Loucy (cell line): ENCODE results near the gene XRCC5.

Experiments
- H2AFZ ChIP-seq: fragments of 200-600 bp; sonication (generic); 2 replicates; pipeline ENCODE4 v1.6.0; 2016; ENCODE audit warnings: antibody characterized with exemption, mild to moderate bottlenecking, low read length, moderate library complexity
- H3F3A ChIP-seq: fragments of 200-600 bp; 2 replicates; pipeline ENCODE4 v1.6.0; 2016; ENCODE audit warnings: antibody characterized with exemption, low read depth, mild to moderate bottlenecking
- H3K27me3 ChIP-seq: fragments of 200-600 bp; sonication (generic); 2 replicates; pipeline ENCODE4 v1.6.1; 2014; ENCODE audit warnings: low read length, mild to moderate bottlenecking; ENCODE audit not compliant: insufficient read depth, poor library complexity, severe bottlenecking
- H3K36me3 ChIP-seq: fragments of 200-600 bp; sonication (generic); 2 replicates; pipeline ENCODE4 v1.6.1; 2016; ENCODE audit warnings: low read length; ENCODE audit not compliant: insufficient read depth
- H3K4me1 ChIP-seq: fragments of 200-600 bp; sonication (generic); 2 replicates; pipeline ENCODE4 v1.5.1; 2014; ENCODE audit warnings: low read length, mild to moderate bottlenecking; ENCODE audit not compliant: insufficient read depth, poor library complexity, severe bottlenecking
- H3K4me2 ChIP-seq: fragments of 200-600 bp; sonication (generic); 2 replicates; pipeline ENCODE4 v1.6.0; 2014; ENCODE audit warnings: antibody characterized with exemption, low read length, low read depth, mild to moderate bottlenecking; ENCODE audit not compliant: poor library complexity, severe bottlenecking
- H3K4me3 ChIP-seq: fragments of 200-600 bp; sonication (generic); 2 replicates; pipeline ENCODE4 v1.5.1; 2014; ENCODE audit warnings: low read length, mild to moderate bottlenecking, mixed read lengths; ENCODE audit not compliant: poor library complexity, severe bottlenecking
- H3K79me2 ChIP-seq: fragments of 200-600 bp; sonication (generic); 2 replicates; pipeline ENCODE4 v1.6.1; 2014; ENCODE audit warnings: low read length; ENCODE audit not compliant: insufficient read depth
- H3K9ac ChIP-seq: fragments of 200-600 bp; sonication (generic); 2 replicates; pipeline ENCODE4 v1.6.0; 2014; ENCODE audit warnings: mild to moderate bottlenecking, low read depth, low read length, moderate library complexity; ENCODE audit not compliant: poor library complexity, severe bottlenecking
- H3K9me2 ChIP-seq: fragments of 200-600 bp; sonication (generic); replicated peaks from 2 replicates; pipeline ENCODE4 v1.6.1; 2016; ENCODE audit warnings: low read depth, low read length, mixed read lengths
- H3K9me3 ChIP-seq: fragments of 200-600 bp; sonication (generic); 2 replicates; pipeline ENCODE4 v1.6.1; 2014; ENCODE audit warnings: mild to moderate bottlenecking, antibody characterized with exemption, low read length, low read depth; ENCODE audit not compliant: insufficient read depth
- H4K20me1 ChIP-seq: fragments of 200-600 bp; sonication (generic); 2 replicates; pipeline ENCODE4 v1.6.0; 2014; ENCODE audit warnings: antibody characterized with exemption, low read length, mild to moderate bottlenecking; ENCODE audit not compliant: insufficient read depth, poor library complexity, severe bottlenecking
- CTCF ChIP-seq: fragments of 200-600 bp; sonication (generic); conservative IDR thresholded peaks from 2 replicates; pipeline ENCODE4 v1.5.1; 2014; ENCODE audit warnings: mild to moderate bottlenecking, antibody characterized with exemption, low read length
- EZH2phosphoT487 ChIP-seq: fragments of 200-600 bp; IDR thresholded peaks from 2 replicates; pipeline ENCODE4 v1.6.1; 2018; ENCODE audit warnings: antibody characterized with exemption, mild to moderate bottlenecking, moderate library complexity, borderline replicate concordance

Gene XRCC5

GRCh38 chr2:216092646-216093045 is 16.5 kb upstream of the XRCC5 start:
- no peaks in the 10 kb centered on the region for H4K20me1 ChIP-seq
- H3K4me3 ChIP-seq, result no peak overlapping the region
- no peak overlapping the region for H3K4me2 ChIP-seq
- no peak overlapping the region for H3K9ac ChIP-seq
- no peaks in the 10 kb centered on the region for H3K4me1 ChIP-seq
- no peaks in the 10 kb centered on the region for H3K79me2 ChIP-seq
- H3K27me3 ChIP-seq, result no peaks in the 10 kb centered on the region
- no peaks in the 10 kb centered on the region for H3F3A ChIP-seq
- H3K9me3 ChIP-seq, result no peaks in the 10 kb centered on the region
- no peak overlapping the region for H2AFZ ChIP-seq
- H3K9me2 ChIP-seq, result no peaks in the 10 kb centered on the region
- TF ChIP-seq CTCF (no peak), EZH2phosphoT487 (no peak)
- no peaks in the 10 kb centered on the region for H3K36me3 ChIP-seq

- TF ChIP-seq CTCF (no peak), EZH2phosphoT487 (no peak)
- Histone ChIP-seq H3F3A (no peaks in the 10 kb centered on the region), H2AFZ (no peak overlapping the region), H3K4me3 (no peak overlapping the region), H3K9me2 (no peaks in the 10 kb centered on the region), H3K79me2 (no peaks in the 10 kb centered on the region), H3K4me1 (no peaks in the 10 kb centered on the region), H3K27me3 (no peaks in the 10 kb centered on the region), H3K4me2 (no peak overlapping the region), H4K20me1 (no peaks in the 10 kb centered on the region), H3K36me3 (no peaks in the 10 kb centered on the region), H3K9ac (no peak overlapping the region), H3K9me3 (no peaks in the 10 kb centered on the region)
Observed at GRCh38 chr2:216094701-216095100, 14.4 kb upstream of the XRCC5 start.

- H3K79me2 ChIP-seq, result no peaks in the 10 kb centered on the region
Observed at GRCh38 chr2:216098421-216099334, 10.5 kb upstream of the XRCC5 start.

More at GRCh38 chr2:216098421-216099334, 10.5 kb upstream of the XRCC5 start:
- Histone ChIP-seq H3K36me3 (no peaks in the 10 kb centered on the region), H4K20me1 (no peaks in the 10 kb centered on the region), H3K9me2 (no peaks in the 10 kb centered on the region), H3K9ac (no peak overlapping the region), H3K4me3 (no peak overlapping the region), H3K27me3 (no peaks in the 10 kb centered on the region), H2AFZ (no peak overlapping the region), H3K9me3 (no peaks in the 10 kb centered on the region), H3F3A (no peaks in the 10 kb centered on the region), H3K4me2 (no peak overlapping the region), H3K4me1 (no peaks in the 10 kb centered on the region)
- no peak for TF ChIP-seq CTCF
- no peak for TF ChIP-seq EZH2phosphoT487
